Bronchial epithelial cell (primary cell): ENCODE data around the gene DACT1. TPM values are rescaled to one million over a fixed set of nuclear protein-coding genes. Genes with fewer than 3 reads are reported as not detected.
A peak's percentile ranks its signal among the peaks of the same experiment; 100 is the strongest.
"Not testable (repeated sequence)": the region's sequence is repeated elsewhere in the genome, so short reads cannot be mapped to it uniquely, and the experiment has no call there.

Experiments
- DNase-seq: peaks from one replicate; pipeline ENCODE4 v3.0.0-alpha.2; 2010; ENCODE audit warnings: low read depth
- FAIRE-seq: peaks from 2 replicates; lab custom pipeline; 2011; peaks lifted over from hg19 to GRCh38; lab: Jason Lieb, UNC
- H3K27me3 ChIP-seq: 2 replicates; pipeline ENCODE4 v1.5.1; 2011; ENCODE audit warnings: low read length; ENCODE audit not compliant: control insufficient read depth, insufficient read depth
- H3K36me3 ChIP-seq: 2 replicates; pipeline ENCODE4 v1.5.1; 2011; ENCODE audit warnings: low read length; ENCODE audit not compliant: control insufficient read depth, insufficient read depth
- H3K4me3 ChIP-seq: 2 replicates; pipeline ENCODE4 v1.5.1; 2011; ENCODE audit warnings: mild to moderate bottlenecking, low read depth, low read length, control low read depth
- CTCF ChIP-seq: IDR thresholded peaks from 2 replicates; pipeline ENCODE4 v1.5.1; 2011; ENCODE audit warnings: mild to moderate bottlenecking, moderate library complexity, low read length, control low read depth, inconsistent platforms; ENCODE audit not compliant: insufficient read depth, severe bottlenecking
- total RNA-seq: library from RNA; depleted of rRNA; stranded (reverse); fragments of >200 nt; gene quantifications from 2 replicates; pipeline ENCODE4 v1.2.1, GENCODE V29; 2014

The DACT1 gene
- 1.1 and 1.4 TPM in 2 replicates for total RNA-seq

- H3K4me3 ChIP-seq, result peak within 1 kb of the TSS; percentile 41
- DNase-seq, result no peak
- H3K27me3 ChIP-seq, result peaks cover 19% of the 10 kb centered on the region
- FAIRE-seq, result no peak
- no peaks in the 10 kb centered on the region for H3K36me3 ChIP-seq
- TF ChIP-seq CTCF, result no peak
These were observed at the start of gene DACT1 for GRCh38 chr14:58637391-58638230. DACT1 (plus strand) TSS chr14:58637962; CDS start chr14:58638203, 241 bp downstream.

GRCh38 chr14:58588321-58588720 is 49.4 kb upstream of the DACT1 start:
- H3K36me3 ChIP-seq, DNase-seq, H3K4me3 ChIP-seq, H3K27me3 ChIP-seq, FAIRE-seq: not testable (repeated sequence)

GRCh38 chr14:58593977-58594376 is 43.8 kb upstream of the DACT1 start:
- no peak for DNase-seq
- no peak overlapping the region for H3K4me3 ChIP-seq
- H3K36me3 ChIP-seq, result no peaks in the 10 kb centered on the region
- no peak for FAIRE-seq
- H3K27me3 ChIP-seq, result no peaks in the 10 kb centered on the region
- no peak for TF ChIP-seq CTCF

- DNase-seq (no peak), FAIRE-seq (no peak)
- no peak for TF ChIP-seq CTCF
- no peaks in the 10 kb centered on the region for H3K36me3 ChIP-seq
- H3K4me3 ChIP-seq, result no peak overlapping the region
- no peaks in the 10 kb centered on the region for H3K27me3 ChIP-seq
These were observed 40.7 kb upstream of the DACT1 start for GRCh38 chr14:58597041-58597440.

- Histone ChIP-seq H3K4me3 (no peak overlapping the region), H3K27me3 (no peaks in the 10 kb centered on the region), H3K36me3 (no peaks in the 10 kb centered on the region)
- FAIRE-seq (no peak), DNase-seq (no peak)
- TF ChIP-seq CTCF, result no peak
These were observed 39.5 kb upstream of the DACT1 start for GRCh38 chr14:58598028-58598803.
